Skin of body (tissue), 2 donors: Measurements from ENCODE around the gene SLC22A23. TPM values are rescaled to one million over a fixed set of nuclear protein-coding genes. Genes with fewer than 3 reads are reported as not detected.

Source experiments
- DNase-seq: peaks from one replicate; lab custom pipeline; 2025; lab: John Stamatoyannopoulos, UW
- total RNA-seq: library from RNA; depleted of rRNA; stranded (reverse); fragments of >200 nt; gene quantifications from one replicate; pipeline ENCODE4 v1.2.3, GENCODE V29; 2014

Gene SLC22A23, protein sequence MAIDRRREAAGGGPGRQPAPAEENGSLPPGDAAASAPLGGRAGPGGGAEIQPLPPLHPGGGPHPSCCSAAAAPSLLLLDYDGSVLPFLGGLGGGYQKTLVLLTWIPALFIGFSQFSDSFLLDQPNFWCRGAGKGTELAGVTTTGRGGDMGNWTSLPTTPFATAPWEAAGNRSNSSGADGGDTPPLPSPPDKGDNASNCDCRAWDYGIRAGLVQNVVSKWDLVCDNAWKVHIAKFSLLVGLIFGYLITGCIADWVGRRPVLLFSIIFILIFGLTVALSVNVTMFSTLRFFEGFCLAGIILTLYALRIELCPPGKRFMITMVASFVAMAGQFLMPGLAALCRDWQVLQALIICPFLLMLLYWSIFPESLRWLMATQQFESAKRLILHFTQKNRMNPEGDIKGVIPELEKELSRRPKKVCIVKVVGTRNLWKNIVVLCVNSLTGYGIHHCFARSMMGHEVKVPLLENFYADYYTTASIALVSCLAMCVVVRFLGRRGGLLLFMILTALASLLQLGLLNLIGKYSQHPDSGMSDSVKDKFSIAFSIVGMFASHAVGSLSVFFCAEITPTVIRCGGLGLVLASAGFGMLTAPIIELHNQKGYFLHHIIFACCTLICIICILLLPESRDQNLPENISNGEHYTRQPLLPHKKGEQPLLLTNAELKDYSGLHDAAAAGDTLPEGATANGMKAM
- 11.8 TPM for total RNA-seq

DNA sequence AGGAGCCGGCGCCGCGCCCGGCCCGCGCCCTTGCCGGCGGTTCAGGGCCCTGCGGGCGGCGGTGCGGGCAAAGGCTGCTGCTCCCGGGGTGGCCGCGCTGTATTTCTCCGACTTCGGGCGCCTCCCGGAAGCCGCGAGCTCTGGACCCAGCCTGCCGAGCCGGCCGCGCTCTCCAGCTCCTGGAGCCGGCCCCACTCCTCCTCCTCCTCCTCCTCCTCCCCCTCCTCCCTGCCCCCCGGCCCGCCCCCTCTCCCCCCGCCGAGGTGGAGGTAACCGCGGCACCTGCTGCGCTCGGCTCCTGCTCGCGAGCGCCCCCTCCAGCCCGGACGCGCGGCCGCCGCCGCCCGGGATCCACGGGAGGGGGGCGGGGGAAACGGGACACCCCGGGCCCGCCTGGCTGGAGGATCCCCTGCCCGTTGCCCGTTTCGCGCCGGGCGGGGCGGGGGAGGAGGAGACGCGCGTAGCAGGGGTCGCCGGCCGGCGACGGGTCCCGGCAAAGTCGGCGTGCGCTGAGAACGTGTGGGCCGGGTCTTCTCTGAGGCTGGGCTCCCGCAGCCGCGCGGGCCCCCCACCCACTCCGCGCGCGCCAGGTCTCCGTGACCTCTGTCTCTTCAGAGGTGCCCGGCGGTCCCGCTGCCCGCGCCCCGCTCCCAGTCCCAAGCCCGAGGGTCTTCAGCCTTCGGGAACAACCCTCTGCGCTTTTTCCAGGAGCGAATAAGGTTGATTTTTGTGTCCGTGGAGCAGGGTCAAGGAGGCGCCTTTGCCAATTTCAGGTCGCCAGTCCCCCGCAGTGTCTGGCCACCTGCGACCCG is at the start of gene SLC22A23:
Gene SLC22A23, minus strand, starts transcription at position 153 of the 812 bp plus-strand sequence. CDS start 491 bp downstream, outside the sequence.
- DNase-seq = peak; percentile 15

GRCh38 chr6:3506200-3506599 is 49.4 kb upstream of the SLC22A23 start:
- DNase-seq = no peak

DNA sequence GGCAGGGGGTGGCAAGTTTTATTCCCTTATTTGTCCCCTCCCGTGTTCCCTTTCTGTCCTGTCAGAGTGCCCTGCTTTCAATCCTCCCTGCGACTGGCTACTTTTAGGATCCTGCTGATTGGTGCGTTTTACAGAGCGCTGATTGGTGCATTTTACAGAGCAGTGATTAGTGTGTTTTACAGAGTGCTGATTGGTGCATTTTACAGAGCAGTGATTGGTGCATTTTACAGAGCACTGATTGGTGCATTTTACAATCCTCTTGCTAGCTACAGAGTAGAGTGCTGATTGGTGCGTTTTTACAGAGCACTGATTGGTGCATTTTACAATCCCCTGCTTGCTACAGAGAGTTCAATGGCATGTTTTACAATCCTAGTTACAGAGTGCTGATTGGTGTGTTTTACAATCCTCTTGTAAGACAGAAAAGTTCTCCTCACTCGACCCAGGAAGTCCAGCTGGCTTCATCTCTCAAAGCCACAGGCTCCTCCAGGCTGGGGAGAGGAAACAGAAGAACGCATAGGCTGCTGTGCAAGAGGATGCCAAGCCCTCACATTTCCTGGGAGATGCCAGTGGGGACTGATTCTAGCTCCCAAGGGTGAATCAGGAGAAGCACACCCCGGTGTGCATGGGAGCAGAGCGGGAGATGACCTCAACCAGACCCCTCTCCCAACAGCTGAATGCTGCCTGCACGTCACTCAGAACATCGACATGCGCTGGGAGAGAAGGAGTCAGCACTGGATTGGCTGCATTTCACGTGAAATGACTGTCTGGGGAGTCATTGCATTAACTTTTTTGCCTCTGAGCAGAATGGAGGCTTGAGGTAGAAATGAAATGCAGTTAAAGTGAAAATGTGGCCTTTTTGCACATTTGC is 48.3 kb upstream of the SLC22A23 start:
- no peak for DNase-seq

DNA sequence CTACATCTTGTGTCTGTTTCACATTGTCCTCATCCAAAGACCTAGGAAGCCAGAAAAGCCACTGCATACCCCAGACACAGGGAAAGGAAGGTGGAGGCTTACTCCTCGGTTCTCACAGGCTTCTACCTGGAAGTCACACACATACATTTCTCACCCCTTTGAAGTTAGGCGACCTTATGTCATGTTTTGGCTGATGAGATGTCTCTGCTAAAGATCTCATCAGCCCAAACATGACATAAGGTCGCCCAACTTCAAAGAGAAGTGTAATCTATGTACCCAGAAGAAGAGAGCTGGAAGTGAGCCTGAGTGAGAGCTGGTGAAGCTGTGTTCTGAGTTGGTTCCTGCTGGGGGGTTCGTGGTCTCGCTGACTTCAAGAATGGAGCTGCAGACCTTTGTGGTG is 47.5 kb upstream of the SLC22A23 start:
- DNase-seq = no peak

DNA sequence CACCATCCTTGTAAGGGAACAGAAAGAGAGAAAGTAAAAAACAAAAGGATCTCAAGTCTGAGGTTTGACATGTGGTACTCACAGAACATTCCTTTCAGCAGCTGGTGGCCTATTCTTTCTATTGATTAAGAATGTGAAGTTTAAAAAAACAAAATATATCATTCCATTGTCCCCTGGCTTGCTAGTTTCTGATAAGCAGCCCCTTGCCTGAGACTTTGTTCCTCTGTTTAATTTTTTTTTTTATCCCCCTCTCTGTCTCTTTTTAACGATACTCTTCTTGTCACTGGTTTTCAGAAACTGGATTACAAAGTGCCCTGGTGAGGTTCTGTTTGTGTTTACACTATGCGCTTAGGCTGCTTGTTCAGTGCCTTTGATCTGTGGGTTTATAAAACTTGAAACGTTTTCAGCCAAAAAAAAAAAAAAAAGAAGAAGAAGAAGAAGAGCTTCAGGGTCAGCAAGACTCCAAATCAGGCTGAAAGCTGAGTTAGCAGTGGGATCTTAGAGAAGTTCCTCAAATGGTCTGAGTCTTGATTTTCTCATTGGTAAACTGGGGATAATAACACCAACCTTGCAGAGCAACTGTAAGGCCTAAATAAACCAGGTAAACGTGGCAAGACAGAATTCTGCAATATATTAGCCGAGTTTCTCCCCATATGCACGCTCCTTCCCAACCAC is 45.1 kb upstream of the SLC22A23 start:
- no peak for DNase-seq

- DNase-seq = no peak
These were observed 43.6 kb upstream of the SLC22A23 start for GRCh38 chr6:3500262-3501014.

DNA sequence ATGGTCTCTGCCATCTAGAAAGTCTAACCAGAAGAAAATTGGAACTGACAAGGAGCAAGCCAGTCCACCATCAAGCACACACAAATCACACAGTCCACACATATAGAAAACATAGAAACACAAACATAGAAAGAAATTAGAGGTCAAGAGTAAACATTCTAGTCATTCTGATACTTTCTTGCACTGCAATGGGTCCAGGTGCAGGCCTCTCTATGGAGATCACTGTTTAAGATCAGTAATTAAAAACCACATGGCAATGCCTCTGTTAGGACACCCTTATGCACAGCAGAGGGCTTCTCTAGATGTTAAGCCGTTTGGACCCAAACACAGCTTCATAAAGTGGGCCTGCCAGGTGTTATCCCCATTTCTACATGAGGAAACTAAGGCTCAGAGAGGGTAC is 42.8 kb upstream of the SLC22A23 start:
- DNase-seq = no peak

- DNase-seq = no peak
These were observed 39.5 kb upstream of the SLC22A23 start for GRCh38 chr6:3496395-3496794.

- no peak for DNase-seq
These were observed 37.7 kb upstream of the SLC22A23 start for GRCh38 chr6:3494391-3495100.

- no peak for DNase-seq
These were observed 33.8 kb upstream of the SLC22A23 start for GRCh38 chr6:3490625-3490980.

DNA sequence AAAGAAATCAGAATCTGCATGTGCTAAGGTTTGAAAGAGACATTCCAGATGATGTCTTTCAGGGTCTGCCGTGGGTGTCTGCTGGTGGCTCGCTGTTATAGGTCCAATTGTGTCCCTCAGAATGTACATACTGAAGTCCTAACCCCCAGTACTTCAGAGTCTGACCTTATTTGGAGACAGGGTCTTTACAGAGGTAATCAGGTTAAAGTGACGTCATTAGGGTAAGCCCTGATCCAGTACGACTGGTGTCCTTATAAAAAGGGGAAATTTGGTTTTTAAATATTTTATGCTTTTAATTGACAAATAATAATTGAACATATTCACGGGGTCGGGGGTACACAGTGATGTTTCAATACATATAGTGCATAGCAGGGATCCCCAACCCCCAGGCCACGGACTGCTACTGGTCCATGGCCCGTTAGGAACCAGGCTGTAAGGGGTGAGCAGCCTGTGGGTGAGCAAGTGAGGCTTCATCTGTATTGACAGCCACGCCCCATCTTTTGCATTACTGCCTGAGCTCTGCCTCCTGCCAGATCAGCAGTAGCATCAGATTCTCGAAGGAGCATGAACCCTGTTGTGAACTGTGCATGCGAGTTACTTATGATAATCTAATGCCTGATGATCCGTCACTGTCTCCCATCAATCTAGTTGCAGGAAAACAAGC is 33.2 kb upstream of the SLC22A23 start:
- no peak for DNase-seq

DNA sequence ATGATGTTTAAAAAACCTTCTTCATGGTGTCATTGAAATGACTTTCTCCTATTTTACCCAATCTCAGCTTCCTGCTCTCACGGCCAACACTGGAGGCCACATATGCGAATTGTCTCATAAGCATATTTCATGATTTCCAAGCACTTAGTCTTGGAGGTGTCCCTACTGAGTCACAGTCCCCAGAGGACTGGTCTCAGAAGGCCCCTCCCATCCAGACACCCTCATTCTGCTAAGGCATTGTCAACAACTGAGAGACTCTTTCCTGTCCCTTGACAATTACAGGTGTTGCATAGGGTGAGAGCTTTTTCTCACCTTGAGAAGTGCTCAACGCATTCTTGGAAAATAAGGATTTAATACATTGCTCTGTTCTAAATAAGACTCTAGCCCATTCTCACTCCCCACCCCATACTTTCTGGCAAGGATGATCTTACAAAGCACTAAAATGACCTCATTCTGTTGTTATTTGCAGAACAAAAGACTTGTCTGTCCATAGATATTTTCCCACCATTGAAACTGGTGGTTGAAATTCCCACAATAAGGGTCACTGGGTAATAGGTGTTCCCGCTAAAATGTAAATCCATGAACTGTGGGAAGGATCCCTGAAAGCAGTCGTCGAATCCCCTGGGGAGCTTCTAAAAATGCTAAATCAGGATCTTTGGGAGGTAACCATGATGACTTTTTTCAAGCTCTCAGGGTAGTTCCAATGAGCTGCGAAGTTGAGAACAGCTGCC is 32.3 kb upstream of the SLC22A23 start:
- DNase-seq = peak; percentile 36

DNA sequence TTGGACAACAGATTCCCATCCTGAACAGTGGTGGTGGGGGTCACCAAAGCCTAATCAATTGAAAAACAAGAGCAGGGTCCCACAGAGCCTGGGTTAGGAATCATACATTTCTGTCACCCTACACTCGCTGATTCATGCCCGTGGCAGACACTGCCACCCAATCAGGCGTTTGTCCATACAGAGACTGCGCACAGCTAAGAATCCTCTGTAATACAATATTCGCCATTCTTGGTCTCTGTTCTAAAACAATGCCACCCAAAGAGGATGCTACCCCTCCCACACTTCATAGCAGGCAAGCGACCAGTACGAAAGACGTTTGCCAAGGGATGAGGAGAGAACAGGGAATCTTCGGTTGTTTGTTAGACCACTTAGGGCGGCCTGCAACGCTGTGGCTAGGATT is 28.1 kb upstream of the SLC22A23 start:
- DNase-seq = no peak

DNA sequence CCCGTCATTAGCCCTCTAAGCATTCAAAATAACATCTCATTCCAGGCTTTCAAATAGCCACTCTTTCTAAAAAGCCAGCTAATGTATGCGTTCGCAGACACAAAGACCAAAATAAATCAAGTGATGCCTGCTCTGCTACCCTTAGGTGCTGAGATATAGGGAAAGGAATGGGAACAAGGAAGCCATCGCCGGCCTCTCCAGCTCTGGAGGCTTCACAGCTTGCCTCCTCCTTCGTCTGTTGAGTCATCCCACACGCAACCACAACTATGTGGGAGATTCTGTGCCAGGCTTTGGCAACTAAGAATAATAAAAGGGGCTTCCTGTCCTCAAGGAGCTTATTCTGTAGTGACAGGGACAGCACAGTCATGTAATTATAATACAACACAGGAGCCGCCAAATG is 27.3 kb upstream of the SLC22A23 start:
- no peak for DNase-seq

GRCh38 chr6:3483675-3484074 is 26.8 kb upstream of the SLC22A23 start:
- DNase-seq = no peak

GRCh38 chr6:3482869-3483268 is 26.0 kb upstream of the SLC22A23 start:
- DNase-seq = no peak

DNA sequence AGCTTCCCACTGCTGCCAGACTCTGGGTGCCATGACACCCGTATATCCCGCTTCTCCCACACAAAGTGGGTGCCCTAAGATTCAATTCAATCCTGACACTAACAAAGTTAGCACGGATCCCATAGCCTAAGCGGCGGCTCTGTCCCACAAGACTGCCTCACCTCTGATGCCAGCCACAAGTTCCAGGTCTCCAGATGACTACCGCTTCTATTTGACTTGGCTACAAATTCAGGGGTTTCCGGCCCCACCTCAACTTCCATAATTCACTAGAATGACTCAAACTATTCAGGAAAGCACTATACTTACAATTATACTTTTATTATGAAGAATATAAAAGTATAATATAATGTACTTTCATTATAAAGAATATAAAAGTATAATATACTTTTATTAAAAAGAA is 24.8 kb upstream of the SLC22A23 start:
- no peak for DNase-seq

GRCh38 chr6:3480009-3480408 is 23.2 kb upstream of the SLC22A23 start:
- no peak for DNase-seq
